GM12864 (cell line): ENCODE measurements around the gene MAP1B.

ENCODE experiments used
- DNase-seq: peaks from one replicate; pipeline ENCODE4 v3.0.0-alpha.2; 2011; ENCODE audit warnings: low read depth
- H3K4me3 ChIP-seq: 2 replicates; pipeline ENCODE4 v1.5.1; 2011; ENCODE audit warnings: mild to moderate bottlenecking, low read depth, low read length, control low read depth
- TF ChIP-seq, protein P1 (sequence below): IDR thresholded peaks from 2 replicates; pipeline ENCODE4 v1.5.1; 2011; ENCODE audit warnings: low read depth, mild to moderate bottlenecking, moderate library complexity, low read length, control low read depth, inconsistent platforms; ENCODE audit errors: missing control alignments

The MAP1B gene

GRCh38 chr5:72121780-72122445, 14.6 kb downstream of the MAP1B start:
- DNase-seq, result no peak
- TF ChIP-seq, protein P1, sequence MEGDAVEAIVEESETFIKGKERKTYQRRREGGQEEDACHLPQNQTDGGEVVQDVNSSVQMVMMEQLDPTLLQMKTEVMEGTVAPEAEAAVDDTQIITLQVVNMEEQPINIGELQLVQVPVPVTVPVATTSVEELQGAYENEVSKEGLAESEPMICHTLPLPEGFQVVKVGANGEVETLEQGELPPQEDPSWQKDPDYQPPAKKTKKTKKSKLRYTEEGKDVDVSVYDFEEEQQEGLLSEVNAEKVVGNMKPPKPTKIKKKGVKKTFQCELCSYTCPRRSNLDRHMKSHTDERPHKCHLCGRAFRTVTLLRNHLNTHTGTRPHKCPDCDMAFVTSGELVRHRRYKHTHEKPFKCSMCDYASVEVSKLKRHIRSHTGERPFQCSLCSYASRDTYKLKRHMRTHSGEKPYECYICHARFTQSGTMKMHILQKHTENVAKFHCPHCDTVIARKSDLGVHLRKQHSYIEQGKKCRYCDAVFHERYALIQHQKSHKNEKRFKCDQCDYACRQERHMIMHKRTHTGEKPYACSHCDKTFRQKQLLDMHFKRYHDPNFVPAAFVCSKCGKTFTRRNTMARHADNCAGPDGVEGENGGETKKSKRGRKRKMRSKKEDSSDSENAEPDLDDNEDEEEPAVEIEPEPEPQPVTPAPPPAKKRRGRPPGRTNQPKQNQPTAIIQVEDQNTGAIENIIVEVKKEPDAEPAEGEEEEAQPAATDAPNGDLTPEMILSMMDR, result no peak
- no peak overlapping the region for H3K4me3 ChIP-seq

- TF ChIP-seq, protein P1, result no peak
- DNase-seq, result no peak
- H3K4me3 ChIP-seq, result no peak overlapping the region
These were observed 15.3 kb downstream of the MAP1B start for GRCh38 chr5:72122602-72123001.

GRCh38 chr5:72123764-72124376, 16.6 kb downstream of the MAP1B start:
- DNase-seq, result no peak
- H3K4me3 ChIP-seq, result no peak overlapping the region
- TF ChIP-seq, protein P1, result no peak

- DNase-seq, result no peak
- H3K4me3 ChIP-seq, result no peak overlapping the region
- TF ChIP-seq, protein P1, result no peak
These were observed 18.1 kb downstream of the MAP1B start for GRCh38 chr5:72125271-72125940.

DNA sequence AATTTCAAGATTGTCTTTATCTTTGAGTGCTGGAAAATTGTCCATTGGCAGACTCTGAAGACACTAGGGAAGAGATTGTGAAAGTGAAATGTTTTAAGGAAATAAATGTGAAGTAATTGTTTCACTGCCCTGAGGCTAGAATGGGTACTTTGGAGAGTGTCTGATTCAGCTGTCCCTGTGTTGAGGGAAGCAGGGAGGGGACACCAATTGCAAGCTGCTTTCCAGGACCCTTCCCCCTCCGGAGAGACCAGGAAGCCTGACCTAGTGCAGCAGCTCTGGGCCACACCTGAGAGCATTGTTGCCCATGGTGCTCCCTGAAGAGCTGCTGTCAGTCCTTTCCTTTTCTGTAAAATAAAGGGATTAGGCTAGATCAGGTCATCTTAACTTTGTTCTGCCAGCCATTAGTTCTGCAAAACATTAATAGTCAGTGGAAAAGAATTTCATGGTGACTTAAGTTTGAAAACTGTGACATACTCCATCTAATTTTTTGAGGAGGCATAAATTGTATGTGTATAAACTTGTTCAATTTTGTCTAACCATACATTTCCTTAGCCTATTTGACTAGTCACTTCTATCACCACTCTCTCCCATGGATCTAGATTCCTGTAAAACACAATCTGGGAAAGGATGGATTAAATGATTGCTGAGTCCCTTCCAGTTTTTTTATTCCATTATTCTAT, 18.8 kb downstream of the MAP1B start:
- H3K4me3 ChIP-seq, result no peak overlapping the region
- TF ChIP-seq, protein P1, result no peak
- no peak for DNase-seq

- TF ChIP-seq, protein P1, result no peak
These were observed 19.5 kb downstream of the MAP1B start for GRCh38 chr5:72126796-72127195.

More at GRCh38 chr5:72126796-72127195, 19.5 kb downstream of the MAP1B start:
- H3K4me3 ChIP-seq, result no peak overlapping the region
- DNase-seq, result no peak
